Stomach (tissue), 9 donors: ENCODE results near the gene PDE3A. TPM values are rescaled to one million over a fixed set of nuclear protein-coding genes. Genes with fewer than 3 reads are reported as not detected.

Experiments used
- DNase-seq, 2 donors: peaks; one replicate each; pipeline versions ENCODE4 v3.0.0 to v3.0.0-alpha.2; 2013 to 2019
- H3K27ac ChIP-seq, 5 donors: fragments of 200-600 bp in 4 of 5; sonication (generic) in 4 of 5; one replicate each; pipeline ENCODE4 v1.5.1; 2013 to 2019; ENCODE audit warnings: mild to moderate bottlenecking in 1 of 5, moderate library complexity in 1 of 5
- H3K27me3 ChIP-seq, 3 donors: fragments of 200-600 bp; sonication (generic); one replicate each; pipeline ENCODE4 v1.5.1; 2017 to 2019; ENCODE audit warnings: mixed run types in 1 of 3
- H3K36me3 ChIP-seq, 4 donors: fragments of 200-600 bp; sonication (generic); 1 replicate in 3 of 4; 2 replicates in 1 of 4; pipeline ENCODE4 v1.5.1; 2016 to 2019
- H3K4me1 ChIP-seq, 4 donors: fragments of 200-600 bp; sonication (generic); one replicate each; pipeline ENCODE4 v1.5.1; 2016 to 2019
- H3K4me3 ChIP-seq, 4 donors: fragments of 200-600 bp; sonication (generic) in 3 of 4; one replicate each; pipeline ENCODE4 v1.5.1; 2016 to 2019; ENCODE audit warnings: mild to moderate bottlenecking in 1 of 4
- H3K9me3 ChIP-seq, 4 donors: fragments of 200-600 bp; sonication (generic); one replicate each; pipeline ENCODE4 v1.5.1; 2016 to 2019
- EP300 ChIP-seq: sonication (generic); formaldehyde crosslinking; IDR thresholded peaks from one replicate; pipeline ENCODE4 v1.6.1; 2017; ENCODE audit warnings: antibody characterized with exemption
- POLR2A ChIP-seq, 4 donors: fragments of 450-650 bp; IDR thresholded peaks; one replicate each; pipeline ENCODE4 v1.6.1; 2016; ENCODE audit warnings: antibody characterized with exemption in 4 of 4, control low read depth in 2 of 4, mild to moderate bottlenecking in 1 of 4, moderate library complexity in 1 of 4
- POLR2AphosphoS5 ChIP-seq, 3 donors: sonication (generic); formaldehyde crosslinking; IDR thresholded peaks; one replicate each; pipeline ENCODE4 v1.6.1; 2016; ENCODE audit warnings: antibody characterized with exemption in 3 of 3
- WGBS, 5 donors: extraction: QIAGEN DNeasy Blood & Tissue Kit in 3 of 5; methylation state at CpG; one replicate each; pipeline versions ENCODE4 v1.1.5 to v1.1.7; 2013 to 2018; 5-methylcytosine and 5-hydroxymethylcytosine counted together
- intact Hi-C: fragments of 100-400 bp; cut with DNase I; formaldehyde crosslinking; loops from one replicate; pipeline ENCODE4 v1.15.1; 2023; ENCODE audit warnings: low total_unique reads
- polyA plus RNA-seq, 3 donors: library from polyadenylated mRNA; stranded (reverse); fragments of 200-250 nt; gene quantifications; one replicate each; pipeline ENCODE4 v1.2.3, GENCODE V29; 2013
- total RNA-seq, 5 donors: library from RNA; depleted of rRNA; stranded (reverse); fragments of >200 nt; gene quantifications; one replicate each; pipeline versions ENCODE4 v1.1.0 to v1.2.3, GENCODE V29; 2014 to 2016
- TF ChIP-seq, protein P1 (sequence below), 7 experiments: fragments of 450-650 bp in 4 of 7; fragments of 200-600 bp in 3 of 7; sonication (generic) in 3 of 7; IDR thresholded peaks; one replicate each; pipeline ENCODE4 v1.5.1; 2016 to 2019; ENCODE audit warnings: antibody characterized with exemption in 7 of 7, control low read depth in 2 of 7, mild to moderate bottlenecking in 1 of 7
- donor health status: healthy with polysubstance abuse.
- donor health status: Bipolar disorder and iron deficiency.
- donor health status: healthy.

Gene PDE3A
- total and polyA plus RNA-seq, 8 donors, result 0.19 to 50.9 (median 12.0) TPM

- H3K27me3 ChIP-seq, result no peaks in the 10 kb centered on the region
- 68 to 81% (median 75%) methylated on average over 2 of the region's 2 CpGs for WGBS, 5 donors
- no peaks in the 10 kb centered on the region for H3K36me3 ChIP-seq
- H3K4me1 ChIP-seq, result peaks cover 0 to 14% (median 0%) of the 10 kb centered on the region in 4 donors
- intact Hi-C loops, result no loop called here
- H3K4me3 ChIP-seq, result no peak overlapping the region
- DNase-seq, result no peak
- no peak for TF ChIP-seq POLR2A (IDR thresholded peaks at IDR 0.05)
- TF ChIP-seq EP300, result no peak
- TF ChIP-seq POLR2AphosphoS5 (IDR thresholded peaks at IDR 0.05), result no peak
- TF ChIP-seq, protein P1, sequence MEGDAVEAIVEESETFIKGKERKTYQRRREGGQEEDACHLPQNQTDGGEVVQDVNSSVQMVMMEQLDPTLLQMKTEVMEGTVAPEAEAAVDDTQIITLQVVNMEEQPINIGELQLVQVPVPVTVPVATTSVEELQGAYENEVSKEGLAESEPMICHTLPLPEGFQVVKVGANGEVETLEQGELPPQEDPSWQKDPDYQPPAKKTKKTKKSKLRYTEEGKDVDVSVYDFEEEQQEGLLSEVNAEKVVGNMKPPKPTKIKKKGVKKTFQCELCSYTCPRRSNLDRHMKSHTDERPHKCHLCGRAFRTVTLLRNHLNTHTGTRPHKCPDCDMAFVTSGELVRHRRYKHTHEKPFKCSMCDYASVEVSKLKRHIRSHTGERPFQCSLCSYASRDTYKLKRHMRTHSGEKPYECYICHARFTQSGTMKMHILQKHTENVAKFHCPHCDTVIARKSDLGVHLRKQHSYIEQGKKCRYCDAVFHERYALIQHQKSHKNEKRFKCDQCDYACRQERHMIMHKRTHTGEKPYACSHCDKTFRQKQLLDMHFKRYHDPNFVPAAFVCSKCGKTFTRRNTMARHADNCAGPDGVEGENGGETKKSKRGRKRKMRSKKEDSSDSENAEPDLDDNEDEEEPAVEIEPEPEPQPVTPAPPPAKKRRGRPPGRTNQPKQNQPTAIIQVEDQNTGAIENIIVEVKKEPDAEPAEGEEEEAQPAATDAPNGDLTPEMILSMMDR (IDR thresholded peaks at IDR 0.05), result no peak
- no peaks in the 10 kb centered on the region for H3K9me3 ChIP-seq
- no peak overlapping the region for H3K27ac ChIP-seq
Measured at GRCh38 chr12:20403230-20403629, 34.9 kb downstream of the PDE3A start.

- Histone ChIP-seq H3K4me3 (no peak overlapping the region), H3K4me1 (peaks cover 0 to 14% (median 0%) of the 10 kb centered on the region in 4 donors), H3K27me3 (no peaks in the 10 kb centered on the region), H3K27ac (no peak overlapping the region), H3K9me3 (no peaks in the 10 kb centered on the region), H3K36me3 (no peaks in the 10 kb centered on the region)
- intact Hi-C loops, result no loop called here
- peak; percentile 27 to 65 for DNase-seq
- TF ChIP-seq POLR2AphosphoS5 (IDR thresholded peaks at IDR 0.05), result no peak
- no peak for TF ChIP-seq POLR2A (IDR thresholded peaks at IDR 0.05)
- TF ChIP-seq, protein P1 (IDR thresholded peaks at IDR 0.05), result no peak
- TF ChIP-seq EP300, result no peak
- WGBS, 5 donors, result 45 to 54% (median 48%) methylated on average over 6 of the region's 6 CpGs
Measured at GRCh38 chr12:20404576-20405346, 36.4 kb downstream of the PDE3A start.

GRCh38 chr12:20409607-20410377 is 41.5 kb downstream of the PDE3A start:
- no peaks in the 10 kb centered on the region for H3K9me3 ChIP-seq
- H3K4me3 ChIP-seq, result no peak overlapping the region
- TF ChIP-seq EP300, result no peak
- TF ChIP-seq POLR2A (IDR thresholded peaks at IDR 0.05), result no peak
- no peak for TF ChIP-seq POLR2AphosphoS5 (IDR thresholded peaks at IDR 0.05)
- TF ChIP-seq, protein P1 (IDR thresholded peaks at IDR 0.05), result no peak
- 70 to 91% (median 80%) methylated on average over 2 of the region's 2 CpGs for WGBS, 5 donors
- H3K27ac ChIP-seq, result no peak overlapping the region
- intact Hi-C loops, result no loop called here
- no peak for DNase-seq
- H3K4me1 ChIP-seq, result peaks cover 0 to 5% (median 0%) of the 10 kb centered on the region in 4 donors
- H3K36me3 ChIP-seq, result no peaks in the 10 kb centered on the region
- no peaks in the 10 kb centered on the region for H3K27me3 ChIP-seq

DNA sequence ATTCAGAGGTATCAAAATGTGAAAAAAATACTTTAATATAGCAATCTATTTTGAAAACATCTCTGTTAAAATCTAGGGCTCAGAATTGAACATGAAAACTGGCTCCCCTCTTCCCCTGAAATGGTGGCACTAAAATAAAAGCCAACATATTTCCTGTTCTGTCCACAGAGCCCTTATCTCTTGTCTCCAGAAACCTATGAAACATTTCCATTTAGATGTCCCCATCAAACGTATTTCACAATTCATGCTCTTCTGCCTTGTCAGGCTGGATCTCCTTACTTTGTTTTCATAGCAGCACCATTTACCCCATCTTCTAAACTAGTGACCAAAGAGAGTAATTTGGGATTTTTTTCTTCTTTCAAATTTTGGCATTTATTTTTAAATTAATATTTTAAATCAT is 42.4 kb downstream of the PDE3A start:
- intact Hi-C loops, result no loop called here
- no peak overlapping the region for H3K4me3 ChIP-seq
- 21 to 61% (median 44%) methylated on average over 1 of the region's 1 CpG for WGBS, 5 donors
- no peaks in the 10 kb centered on the region for H3K27me3 ChIP-seq
- no peak overlapping the region for H3K27ac ChIP-seq
- H3K9me3 ChIP-seq, result no peaks in the 10 kb centered on the region
- no peak for DNase-seq
- no peaks in the 10 kb centered on the region for H3K36me3 ChIP-seq
- H3K4me1 ChIP-seq, result no peaks in the 10 kb centered on the region
- TF ChIP-seq EP300 (no peak), POLR2AphosphoS5 (IDR thresholded peaks at IDR 0.05) (no peak)
